ENCODE measurements around the gene P2RX6.
"Not testable (repeated sequence)": the region's sequence is repeated elsewhere in the genome, so short reads cannot be mapped to it uniquely, and the experiment has no call there.

The P2RX6 gene

DNA sequence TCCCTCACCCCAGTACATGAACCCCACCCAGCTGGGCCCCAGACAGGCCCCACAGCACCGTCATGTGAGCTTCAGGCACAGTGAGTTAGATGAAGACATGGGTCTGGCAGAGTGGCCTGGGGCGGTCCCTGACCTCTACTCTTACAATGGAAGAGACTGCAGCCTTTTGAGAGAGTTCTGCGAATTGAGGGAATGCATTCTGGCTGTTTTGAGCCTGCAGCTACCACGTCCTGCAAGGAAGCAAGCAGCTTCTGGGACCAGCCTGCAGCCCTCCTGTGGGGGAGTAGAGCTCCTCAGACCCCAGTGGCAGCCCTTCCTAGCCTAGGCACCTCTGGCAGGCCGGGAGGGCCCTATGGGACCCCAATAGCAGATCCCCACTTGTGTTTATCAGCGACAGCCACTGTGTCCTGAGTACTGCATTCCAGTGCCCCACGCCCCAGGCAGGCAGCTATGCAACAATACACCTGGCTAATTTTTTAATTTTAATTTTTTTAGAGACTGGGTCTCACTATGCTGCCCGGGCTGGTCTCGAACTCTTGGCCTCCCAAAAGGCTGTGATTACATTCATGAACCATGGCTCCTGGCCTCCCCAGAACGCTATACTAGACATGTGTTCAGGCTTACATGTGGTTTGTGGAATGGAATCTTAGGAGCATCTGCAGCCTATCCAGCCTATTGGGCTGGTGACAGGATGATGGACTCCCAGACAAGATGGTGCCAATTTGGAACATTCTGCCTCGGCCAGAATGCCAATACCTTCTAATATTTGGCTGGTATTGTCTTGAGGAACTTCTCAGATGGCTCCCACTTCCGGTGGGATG, 18.1 kb downstream of the P2RX6 start:
- Mint-ChIP-seq H3K4me1 (peaks cover 32% of the 10 kb centered on the region), H3K4me3 (peak overlapping the region; percentile 74)

DNA sequence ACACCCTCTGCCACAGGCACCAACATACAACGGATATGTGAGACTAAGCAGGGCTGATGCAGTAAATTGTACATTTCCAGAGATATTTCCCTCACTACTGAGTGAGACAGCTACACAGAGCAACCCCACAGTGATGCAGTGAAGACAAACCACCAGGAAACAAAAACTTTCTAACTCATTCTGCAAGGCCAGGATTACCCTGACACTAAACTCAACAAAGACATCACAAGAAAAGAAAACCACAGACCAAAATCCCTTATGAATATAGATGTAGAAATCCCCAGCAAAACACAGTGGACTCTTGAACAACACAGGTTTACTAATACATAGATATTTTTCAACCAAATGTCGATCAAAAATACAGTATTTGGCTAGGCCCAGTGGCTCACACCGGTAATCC, 18.9 kb downstream of the P2RX6 start:
- TF ChIP-seq, protein P1, sequence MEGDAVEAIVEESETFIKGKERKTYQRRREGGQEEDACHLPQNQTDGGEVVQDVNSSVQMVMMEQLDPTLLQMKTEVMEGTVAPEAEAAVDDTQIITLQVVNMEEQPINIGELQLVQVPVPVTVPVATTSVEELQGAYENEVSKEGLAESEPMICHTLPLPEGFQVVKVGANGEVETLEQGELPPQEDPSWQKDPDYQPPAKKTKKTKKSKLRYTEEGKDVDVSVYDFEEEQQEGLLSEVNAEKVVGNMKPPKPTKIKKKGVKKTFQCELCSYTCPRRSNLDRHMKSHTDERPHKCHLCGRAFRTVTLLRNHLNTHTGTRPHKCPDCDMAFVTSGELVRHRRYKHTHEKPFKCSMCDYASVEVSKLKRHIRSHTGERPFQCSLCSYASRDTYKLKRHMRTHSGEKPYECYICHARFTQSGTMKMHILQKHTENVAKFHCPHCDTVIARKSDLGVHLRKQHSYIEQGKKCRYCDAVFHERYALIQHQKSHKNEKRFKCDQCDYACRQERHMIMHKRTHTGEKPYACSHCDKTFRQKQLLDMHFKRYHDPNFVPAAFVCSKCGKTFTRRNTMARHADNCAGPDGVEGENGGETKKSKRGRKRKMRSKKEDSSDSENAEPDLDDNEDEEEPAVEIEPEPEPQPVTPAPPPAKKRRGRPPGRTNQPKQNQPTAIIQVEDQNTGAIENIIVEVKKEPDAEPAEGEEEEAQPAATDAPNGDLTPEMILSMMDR (IDR thresholded peaks at IDR 0.05) = no peak

More for the DNA sequence above, 18.1 kb downstream of the P2RX6 start:
- H3K36me3 Mint-ChIP-seq (ENCODE audit: low read depth) = no peaks in the 10 kb centered on the region
- H3K27ac Mint-ChIP-seq = no peak overlapping the region
- no peak for DNase-seq
- peaks cover 14% of the 10 kb centered on the region for H3K9me3 Mint-ChIP-seq
- TF ChIP-seq, protein P1 (IDR thresholded peaks at IDR 0.05) = no peak
- peaks cover 71% of the 10 kb centered on the region for H3K27me3 Mint-ChIP-seq (ENCODE audit: low read depth, poor library complexity)

DNA sequence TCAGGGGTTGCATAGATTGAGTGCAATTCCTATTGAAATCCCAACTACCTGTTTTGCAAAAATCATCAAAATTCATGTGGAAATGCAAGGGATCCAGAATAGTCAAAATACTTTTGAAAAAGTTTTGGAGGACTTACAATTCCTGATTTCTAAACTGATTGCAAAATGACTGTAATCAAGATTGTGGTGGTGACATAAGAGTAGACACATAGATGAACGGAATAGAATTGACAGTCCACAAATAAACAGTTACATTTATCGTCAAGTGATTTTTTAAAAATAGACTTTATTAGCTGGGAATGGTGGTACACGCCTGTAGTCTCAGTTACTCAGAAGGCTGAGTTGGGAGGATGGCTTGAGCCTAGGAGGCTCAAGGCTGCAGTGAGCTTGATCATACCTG, 20.0 kb downstream of the P2RX6 start:
- TF ChIP-seq, protein P1 (IDR thresholded peaks at IDR 0.05) = no peak
- peaks cover 64% of the 10 kb centered on the region for H3K27me3 Mint-ChIP-seq (ENCODE audit: low read depth, poor library complexity)
- DNase-seq = no peak
- no peak overlapping the region for H3K27ac Mint-ChIP-seq
- H3K9me3 Mint-ChIP-seq = peaks cover 6% of the 10 kb centered on the region
- no peak overlapping the region for H3K4me3 Mint-ChIP-seq
- no peaks in the 10 kb centered on the region for H3K36me3 Mint-ChIP-seq (ENCODE audit: low read depth)
- peaks cover 21% of the 10 kb centered on the region for H3K4me1 Mint-ChIP-seq

More for the DNA sequence above, 18.9 kb downstream of the P2RX6 start:
- Mint-ChIP-seq H3K27me3 (ENCODE audit: low read depth, poor library complexity) (peaks cover 71% of the 10 kb centered on the region), H3K27ac (no peak overlapping the region), H3K36me3 (ENCODE audit: low read depth) (no peaks in the 10 kb centered on the region), H3K4me1 (peaks cover 32% of the 10 kb centered on the region), H3K9me3 (peaks cover 14% of the 10 kb centered on the region), H3K4me3 (no peak overlapping the region)
- DNase-seq = no peak

DNA sequence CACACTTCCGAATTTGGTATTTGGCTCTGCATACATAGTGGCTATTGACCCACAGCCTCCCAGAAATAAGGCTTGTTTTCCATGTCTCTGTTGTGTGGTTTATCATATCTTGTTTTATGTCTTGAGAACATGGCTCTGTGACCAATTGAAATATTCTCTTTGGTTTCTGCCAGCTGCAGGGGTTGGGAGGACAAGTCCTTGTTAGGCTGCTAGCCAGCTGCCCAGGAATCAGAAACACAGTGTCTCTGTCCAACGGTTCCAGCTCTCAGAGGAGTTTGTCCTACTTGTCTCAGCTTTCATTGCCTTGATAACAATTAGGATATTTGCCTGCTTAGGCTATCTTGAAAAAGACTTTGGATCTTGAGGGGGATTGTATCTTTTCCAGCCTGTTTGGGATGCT, 23.4 kb downstream of the P2RX6 start:
- peaks cover 35% of the 10 kb centered on the region for H3K27me3 Mint-ChIP-seq (ENCODE audit: low read depth, poor library complexity)
- DNase-seq = no peak
- H3K4me3 Mint-ChIP-seq = no peak overlapping the region
- no peak overlapping the region for H3K27ac Mint-ChIP-seq
- H3K4me1 Mint-ChIP-seq = peaks cover 9% of the 10 kb centered on the region
- TF ChIP-seq, protein P1 (IDR thresholded peaks at IDR 0.05) = no peak
- H3K9me3 Mint-ChIP-seq = no peaks in the 10 kb centered on the region
- H3K36me3 Mint-ChIP-seq (ENCODE audit: low read depth) = no peaks in the 10 kb centered on the region

DNA sequence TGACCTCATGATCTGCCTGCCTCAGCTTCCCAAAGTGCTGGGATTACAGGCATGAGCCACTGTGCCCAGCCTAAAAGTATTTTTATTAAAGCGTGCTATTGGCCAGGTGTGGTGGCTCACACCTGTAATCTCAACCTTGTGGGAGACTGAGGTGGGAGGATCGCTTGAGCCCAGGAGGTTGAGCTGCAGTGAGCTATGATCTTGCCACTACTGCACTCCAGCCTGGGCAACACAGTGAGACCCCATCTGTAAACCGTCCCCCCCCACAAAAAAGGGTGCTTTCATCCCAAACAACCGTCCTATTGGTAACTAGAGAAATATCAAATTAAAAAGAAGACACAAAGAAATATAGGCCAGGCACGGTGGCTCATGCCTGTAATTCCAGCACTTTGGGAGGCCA, 24.2 kb downstream of the P2RX6 start:
- not testable (repeated sequence) for DNase-seq; H3K9me3 Mint-ChIP-seq; H3K27ac Mint-ChIP-seq; H3K36me3 Mint-ChIP-seq (ENCODE audit: low read depth); H3K4me3 Mint-ChIP-seq
- Mint-ChIP-seq H3K27me3 (ENCODE audit: low read depth, poor library complexity) (peaks cover 28% of the 10 kb centered on the region), H3K4me1 (peaks cover 17% of the 10 kb centered on the region)

DNA sequence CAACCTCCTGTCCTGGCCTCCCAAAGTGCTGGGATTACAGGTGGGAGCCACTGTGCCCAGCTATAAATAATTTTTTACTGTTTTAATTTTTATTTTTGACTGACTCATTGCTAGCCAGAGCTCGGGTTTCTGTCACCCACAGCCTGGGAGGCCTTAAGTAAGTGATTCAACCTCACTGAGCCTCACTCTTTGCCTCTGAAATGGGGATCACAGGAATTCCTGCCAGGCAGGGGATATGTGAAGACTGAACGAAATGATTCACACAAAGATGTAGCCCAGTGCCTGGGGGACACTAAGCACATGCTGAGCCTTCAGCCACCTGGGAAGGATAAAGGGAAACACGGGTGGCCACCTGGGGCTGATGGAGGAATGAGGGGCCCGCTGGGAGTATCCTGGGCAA, 27.0 kb downstream of the P2RX6 start:
- no peak overlapping the region for H3K27ac Mint-ChIP-seq
- H3K9me3 Mint-ChIP-seq = no peaks in the 10 kb centered on the region
- H3K4me1 Mint-ChIP-seq = peaks cover 36% of the 10 kb centered on the region
- H3K27me3 Mint-ChIP-seq (ENCODE audit: low read depth, poor library complexity) = peaks cover 10% of the 10 kb centered on the region
- H3K36me3 Mint-ChIP-seq (ENCODE audit: low read depth) = no peaks in the 10 kb centered on the region
- H3K4me3 Mint-ChIP-seq = no peak overlapping the region
- DNase-seq = no peak
- TF ChIP-seq, protein P1 (IDR thresholded peaks at IDR 0.05) = no peak

All from nephron progenitor cell (in vitro differentiated cells).